ENCODE results near the gene KSR2.

DNA sequence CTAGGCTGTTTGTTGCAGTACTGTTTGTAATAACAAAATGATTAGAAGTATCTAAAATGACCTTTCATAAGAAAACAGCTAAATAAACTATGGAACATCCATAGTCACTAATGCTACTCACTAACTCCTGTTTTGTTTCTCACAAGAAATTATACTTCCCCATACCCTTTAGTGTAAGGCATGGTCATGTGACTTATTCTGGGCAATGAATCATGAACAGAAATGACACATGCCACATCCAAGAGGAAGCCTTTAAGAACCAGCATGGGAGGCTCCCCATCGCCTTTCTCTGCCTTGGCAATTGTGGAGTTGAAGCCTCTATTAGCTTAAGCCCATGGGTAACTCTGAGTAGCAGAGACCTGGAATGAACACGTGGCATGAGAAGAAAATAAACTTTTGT lies 49.3 kb downstream of the KSR2 start:
- TF ChIP-seq, protein P1, sequence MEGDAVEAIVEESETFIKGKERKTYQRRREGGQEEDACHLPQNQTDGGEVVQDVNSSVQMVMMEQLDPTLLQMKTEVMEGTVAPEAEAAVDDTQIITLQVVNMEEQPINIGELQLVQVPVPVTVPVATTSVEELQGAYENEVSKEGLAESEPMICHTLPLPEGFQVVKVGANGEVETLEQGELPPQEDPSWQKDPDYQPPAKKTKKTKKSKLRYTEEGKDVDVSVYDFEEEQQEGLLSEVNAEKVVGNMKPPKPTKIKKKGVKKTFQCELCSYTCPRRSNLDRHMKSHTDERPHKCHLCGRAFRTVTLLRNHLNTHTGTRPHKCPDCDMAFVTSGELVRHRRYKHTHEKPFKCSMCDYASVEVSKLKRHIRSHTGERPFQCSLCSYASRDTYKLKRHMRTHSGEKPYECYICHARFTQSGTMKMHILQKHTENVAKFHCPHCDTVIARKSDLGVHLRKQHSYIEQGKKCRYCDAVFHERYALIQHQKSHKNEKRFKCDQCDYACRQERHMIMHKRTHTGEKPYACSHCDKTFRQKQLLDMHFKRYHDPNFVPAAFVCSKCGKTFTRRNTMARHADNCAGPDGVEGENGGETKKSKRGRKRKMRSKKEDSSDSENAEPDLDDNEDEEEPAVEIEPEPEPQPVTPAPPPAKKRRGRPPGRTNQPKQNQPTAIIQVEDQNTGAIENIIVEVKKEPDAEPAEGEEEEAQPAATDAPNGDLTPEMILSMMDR (IDR thresholded peaks at IDR 0.05): no peak
- TF ChIP-seq POLR2AphosphoS5 (IDR thresholded peaks at IDR 0.05; ENCODE audit: low read depth, low read length): no peak
- TF ChIP-seq, protein P2, sequence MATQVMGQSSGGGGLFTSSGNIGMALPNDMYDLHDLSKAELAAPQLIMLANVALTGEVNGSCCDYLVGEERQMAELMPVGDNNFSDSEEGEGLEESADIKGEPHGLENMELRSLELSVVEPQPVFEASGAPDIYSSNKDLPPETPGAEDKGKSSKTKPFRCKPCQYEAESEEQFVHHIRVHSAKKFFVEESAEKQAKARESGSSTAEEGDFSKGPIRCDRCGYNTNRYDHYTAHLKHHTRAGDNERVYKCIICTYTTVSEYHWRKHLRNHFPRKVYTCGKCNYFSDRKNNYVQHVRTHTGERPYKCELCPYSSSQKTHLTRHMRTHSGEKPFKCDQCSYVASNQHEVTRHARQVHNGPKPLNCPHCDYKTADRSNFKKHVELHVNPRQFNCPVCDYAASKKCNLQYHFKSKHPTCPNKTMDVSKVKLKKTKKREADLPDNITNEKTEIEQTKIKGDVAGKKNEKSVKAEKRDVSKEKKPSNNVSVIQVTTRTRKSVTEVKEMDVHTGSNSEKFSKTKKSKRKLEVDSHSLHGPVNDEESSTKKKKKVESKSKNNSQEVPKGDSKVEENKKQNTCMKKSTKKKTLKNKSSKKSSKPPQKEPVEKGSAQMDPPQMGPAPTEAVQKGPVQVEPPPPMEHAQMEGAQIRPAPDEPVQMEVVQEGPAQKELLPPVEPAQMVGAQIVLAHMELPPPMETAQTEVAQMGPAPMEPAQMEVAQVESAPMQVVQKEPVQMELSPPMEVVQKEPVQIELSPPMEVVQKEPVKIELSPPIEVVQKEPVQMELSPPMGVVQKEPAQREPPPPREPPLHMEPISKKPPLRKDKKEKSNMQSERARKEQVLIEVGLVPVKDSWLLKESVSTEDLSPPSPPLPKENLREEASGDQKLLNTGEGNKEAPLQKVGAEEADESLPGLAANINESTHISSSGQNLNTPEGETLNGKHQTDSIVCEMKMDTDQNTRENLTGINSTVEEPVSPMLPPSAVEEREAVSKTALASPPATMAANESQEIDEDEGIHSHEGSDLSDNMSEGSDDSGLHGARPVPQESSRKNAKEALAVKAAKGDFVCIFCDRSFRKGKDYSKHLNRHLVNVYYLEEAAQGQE (IDR thresholded peaks at IDR 0.05; ENCODE audit: insufficient read depth in 1 of 2, low read depth in 2 of 2, low read length in 1 of 2): no peak
- TF ChIP-seq TCF7L2 (IDR thresholded peaks at IDR 0.05; ENCODE audit: low read depth, low read length): no peak
